ENCODE results near the gene PDGFC.

Gene PDGFC

GRCh38 chr4:156971676-156972378, at the start of gene PDGFC:
Gene PDGFC, minus strand, starts transcription at chr4:156971799. Its CDS starts 896 bp downstream, at chr4:156970903.
- peak in 1 of 2 experiments; percentile 20 for DNase-seq

GRCh38 chr4:157020882-157021281, 49.3 kb upstream of the PDGFC start:
- DNase-seq, result no peak

- DNase-seq, result no peak
These were observed 47.4 kb upstream of the PDGFC start for GRCh38 chr4:157018920-157019490.

GRCh38 chr4:157014621-157015591, 43.3 kb upstream of the PDGFC start:
- no peak for DNase-seq

- no peak for DNase-seq
These were observed 42.1 kb upstream of the PDGFC start for GRCh38 chr4:157013656-157014055.

GRCh38 chr4:157012781-157013180, 41.2 kb upstream of the PDGFC start:
- DNase-seq, result no peak

GRCh38 chr4:157012296-157012695, 40.7 kb upstream of the PDGFC start:
- no peak for DNase-seq

- DNase-seq, result no peak
These were observed 39.0 kb upstream of the PDGFC start for GRCh38 chr4:157010630-157011029.

- no peak for DNase-seq
These were observed 34.2 kb upstream of the PDGFC start for GRCh38 chr4:157005831-157006230.

- no peak for DNase-seq
These were observed 33.6 kb upstream of the PDGFC start for GRCh38 chr4:157005193-157005592.

- no peak for DNase-seq
These were observed 32.9 kb upstream of the PDGFC start for GRCh38 chr4:157004279-157005161.

GRCh38 chr4:156999175-156999517, 27.5 kb upstream of the PDGFC start:
- DNase-seq, result peak; percentile 10 to 21

GRCh38 chr4:156998500-156999174, 27.0 kb upstream of the PDGFC start:
- DNase-seq, result no peak

GRCh38 chr4:156992943-156993342, 21.3 kb upstream of the PDGFC start:
- DNase-seq, result no peak

GRCh38 chr4:156991161-156991560, 19.6 kb upstream of the PDGFC start:
- DNase-seq, result no peak

- DNase-seq, result no peak
These were observed 11.8 kb upstream of the PDGFC start for GRCh38 chr4:156983366-156983765.

- DNase-seq, result no peak
These were observed 9.7 kb upstream of the PDGFC start for GRCh38 chr4:156981262-156981769.

GRCh38 chr4:156977435-156978160, 6.0 kb upstream of the PDGFC start:
- no peak for DNase-seq

- DNase-seq, result no peak
These were observed 4.5 kb upstream of the PDGFC start for GRCh38 chr4:156976147-156976546.

- DNase-seq, result no peak
These were observed 4.1 kb upstream of the PDGFC start for GRCh38 chr4:156975686-156976085.

GRCh38 chr4:156974264-156974663, 2.7 kb upstream of the PDGFC start:
- no peak for DNase-seq
